ENCODE results near the gene CSH2. TPM values are rescaled to one million over a fixed set of nuclear protein-coding genes. Genes with fewer than 3 reads are reported as not detected.
A peak's percentile ranks its signal among the peaks of the same experiment; 100 is the strongest.

Gene CSH2
- total RNA-seq, 2 donors from 2014 or later: not detected

DNA sequence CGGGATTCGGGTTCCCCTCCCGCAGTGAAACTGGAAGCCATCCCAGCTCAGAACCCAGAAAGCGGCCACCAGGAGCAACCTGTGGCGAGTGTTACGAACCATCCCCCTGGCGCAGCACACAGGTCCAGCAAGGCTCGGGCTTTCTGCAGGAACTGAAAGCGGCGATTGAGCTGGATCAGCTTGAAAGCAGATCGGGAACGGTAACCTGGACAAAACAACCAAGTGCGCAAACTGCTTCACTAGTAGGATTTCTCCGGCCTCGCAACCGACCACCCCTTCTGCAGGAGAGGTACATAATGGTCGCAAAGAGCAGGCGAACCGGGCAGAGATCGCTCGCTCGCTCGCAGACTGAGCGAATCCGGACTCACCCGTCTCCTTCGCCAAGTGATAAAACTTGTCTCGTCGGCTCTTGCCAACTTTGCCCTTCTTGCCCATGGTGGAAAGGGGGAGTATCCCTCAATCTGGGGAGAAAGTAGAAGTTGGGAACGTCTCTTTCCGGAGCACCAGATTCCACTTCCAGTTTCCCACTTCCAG is 46.9 kb downstream of the CSH2 start:
- TF ChIP-seq, protein P1, sequence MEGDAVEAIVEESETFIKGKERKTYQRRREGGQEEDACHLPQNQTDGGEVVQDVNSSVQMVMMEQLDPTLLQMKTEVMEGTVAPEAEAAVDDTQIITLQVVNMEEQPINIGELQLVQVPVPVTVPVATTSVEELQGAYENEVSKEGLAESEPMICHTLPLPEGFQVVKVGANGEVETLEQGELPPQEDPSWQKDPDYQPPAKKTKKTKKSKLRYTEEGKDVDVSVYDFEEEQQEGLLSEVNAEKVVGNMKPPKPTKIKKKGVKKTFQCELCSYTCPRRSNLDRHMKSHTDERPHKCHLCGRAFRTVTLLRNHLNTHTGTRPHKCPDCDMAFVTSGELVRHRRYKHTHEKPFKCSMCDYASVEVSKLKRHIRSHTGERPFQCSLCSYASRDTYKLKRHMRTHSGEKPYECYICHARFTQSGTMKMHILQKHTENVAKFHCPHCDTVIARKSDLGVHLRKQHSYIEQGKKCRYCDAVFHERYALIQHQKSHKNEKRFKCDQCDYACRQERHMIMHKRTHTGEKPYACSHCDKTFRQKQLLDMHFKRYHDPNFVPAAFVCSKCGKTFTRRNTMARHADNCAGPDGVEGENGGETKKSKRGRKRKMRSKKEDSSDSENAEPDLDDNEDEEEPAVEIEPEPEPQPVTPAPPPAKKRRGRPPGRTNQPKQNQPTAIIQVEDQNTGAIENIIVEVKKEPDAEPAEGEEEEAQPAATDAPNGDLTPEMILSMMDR (IDR thresholded peaks at IDR 0.05): no peak
- peak; percentile 58 for DNase-seq (ENCODE audit: low spot score)
- peaks cover 0 to 40% of the 10 kb centered on the region in 2 donors for H3K4me1 ChIP-seq
- H3K36me3 ChIP-seq: peaks cover 66% of the 10 kb centered on the region
- H3K27me3 ChIP-seq: no peaks in the 10 kb centered on the region
- peak overlapping the region; percentile 77 to 89 for H3K4me3 ChIP-seq
- H3K9me3 ChIP-seq: no peaks in the 10 kb centered on the region
- H3K27ac ChIP-seq: peak overlapping the region; percentile 85 to 92

DNA sequence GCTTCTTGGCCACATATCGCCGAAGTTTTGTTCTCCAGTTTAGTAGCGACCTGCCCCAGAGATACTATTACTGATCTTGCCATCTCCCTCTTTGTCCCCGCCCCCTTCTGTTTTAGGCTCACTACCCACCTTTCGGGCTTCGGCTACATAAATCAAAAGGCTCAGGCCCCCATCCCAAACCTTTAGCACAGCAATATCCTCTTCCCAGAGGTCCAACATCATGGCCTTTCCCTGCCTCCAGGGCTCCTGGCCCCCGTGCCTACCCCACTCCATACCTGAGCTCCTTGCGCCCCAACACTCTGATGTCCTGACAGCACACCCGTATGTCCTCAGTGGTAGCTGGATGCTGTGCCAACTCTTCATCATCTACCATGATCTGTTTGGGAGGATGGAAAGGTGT is 49.1 kb downstream of the CSH2 start:
- H3K27me3 ChIP-seq: no peaks in the 10 kb centered on the region
- peaks cover 0 to 53% of the 10 kb centered on the region in 2 donors for H3K4me1 ChIP-seq
- DNase-seq (ENCODE audit: low spot score): no peak
- TF ChIP-seq, protein P1 (IDR thresholded peaks at IDR 0.05): no peak
- H3K4me3 ChIP-seq: no peak overlapping the region
- no peak overlapping the region for H3K27ac ChIP-seq
- H3K9me3 ChIP-seq: no peaks in the 10 kb centered on the region
- peaks cover 66% of the 10 kb centered on the region for H3K36me3 ChIP-seq

DNA sequence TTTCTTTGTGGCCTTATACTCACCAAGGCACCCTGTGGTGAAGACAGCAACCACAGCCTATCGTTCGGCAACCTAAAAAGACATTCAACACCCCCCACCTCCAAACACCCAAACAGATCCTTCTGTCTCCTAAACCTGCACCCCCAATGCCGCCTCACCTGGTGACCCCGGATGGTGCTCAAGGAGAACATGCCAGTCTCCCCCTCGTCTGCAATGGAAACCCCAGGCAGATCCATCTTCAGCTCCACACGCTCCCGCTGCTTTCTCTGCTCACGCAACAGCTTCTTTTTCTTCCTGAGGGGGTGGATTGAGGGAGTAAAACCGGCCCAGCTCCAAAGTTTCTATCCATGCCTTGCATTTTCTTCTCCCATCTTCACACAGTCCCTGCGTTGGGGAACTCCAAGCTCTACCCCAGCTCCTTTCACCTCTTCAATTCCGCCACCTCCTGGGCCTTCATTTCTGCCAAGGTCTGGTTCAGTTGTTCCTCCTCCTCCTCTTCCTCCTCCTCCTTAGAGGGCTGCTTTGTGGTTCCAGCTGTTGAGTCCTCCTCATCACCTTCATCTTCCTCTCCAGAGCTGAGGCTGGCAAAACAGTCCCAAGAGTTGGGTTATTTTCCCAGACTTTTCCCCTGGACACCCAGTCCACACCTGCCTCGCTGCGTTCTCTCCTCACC is 49.7 kb downstream of the CSH2 start:
- H3K27ac ChIP-seq: no peak overlapping the region
- H3K4me1 ChIP-seq: peaks cover 0 to 47% of the 10 kb centered on the region in 2 donors
- H3K36me3 ChIP-seq: peaks cover 66% of the 10 kb centered on the region
- DNase-seq (ENCODE audit: low spot score): no peak
- no peaks in the 10 kb centered on the region for H3K9me3 ChIP-seq
- TF ChIP-seq, protein P1 (IDR thresholded peaks at IDR 0.05): no peak
- H3K27me3 ChIP-seq: no peaks in the 10 kb centered on the region
- no peak overlapping the region for H3K4me3 ChIP-seq

DNA sequence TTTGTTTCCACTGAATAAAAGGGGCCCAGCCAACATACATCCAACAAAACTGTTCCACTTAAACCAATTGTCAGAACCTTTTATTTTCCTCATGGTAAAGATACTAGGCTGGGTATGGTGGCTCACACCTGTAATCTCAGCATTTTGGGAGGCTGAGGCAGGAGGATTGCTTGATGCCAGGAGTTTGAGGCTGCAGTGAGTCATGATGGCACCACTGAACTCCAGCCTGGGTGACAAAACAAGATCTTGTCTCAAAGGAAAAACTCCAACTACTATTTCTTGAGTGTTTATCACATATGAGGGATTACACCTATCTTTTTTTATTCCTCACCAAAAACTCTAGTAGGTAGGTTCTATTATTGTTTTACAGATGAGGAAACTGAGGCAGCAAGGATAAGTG is 50.9 kb downstream of the CSH2 start:
- H3K4me3 ChIP-seq: no peak overlapping the region
- no peaks in the 10 kb centered on the region for H3K9me3 ChIP-seq
- no peaks in the 10 kb centered on the region for H3K27me3 ChIP-seq
- H3K4me1 ChIP-seq: peaks cover 0 to 37% of the 10 kb centered on the region in 2 donors
- peaks cover 78% of the 10 kb centered on the region for H3K36me3 ChIP-seq
- H3K27ac ChIP-seq: peak overlapping the region; percentile 64 to 68
- TF ChIP-seq, protein P1 (IDR thresholded peaks at IDR 0.05): no peak
- no peak for DNase-seq (ENCODE audit: low spot score)

Other genes starting within 250 kb of the CSH2 start
- gene LIMD2, start 173.6 kb downstream of the CSH2 start, total RNA-seq: 1 to 10 TPM; 2.7 to 5.6 TPM
- 10 to 100 TPM; 13.1 to 14.4 TPM for gene STRADA, start 131.9 kb downstream of the CSH2 start, total RNA-seq
- 10 to 100 TPM; 57.1 to 69.7 TPM for gene CCDC47, start 100.1 kb downstream of the CSH2 start, total RNA-seq
- 10 to 100 TPM; 39.9 to 41.0 TPM for gene DDX42, start 99.5 kb downstream of the CSH2 start, total RNA-seq
- 100 to 1,000 TPM in 1 of 2 donors, 10 to 100 TPM in 1; 59.3 to 105 TPM for gene PSMC5, start 46.2 kb downstream of the CSH2 start, total RNA-seq
- 10 to 100 TPM; 24.3 to 58.0 TPM for gene FTSJ3, start 46.0 kb downstream of the CSH2 start, total RNA-seq
- gene SMARCD2, start 31.0 kb downstream of the CSH2 start, total RNA-seq: 10 to 100 TPM; 30.4 to 51.3 TPM
- gene GH2, start 8.3 kb upstream of the CSH2 start, total RNA-seq: not detected
- not detected for gene CSH1, start 22.9 kb upstream of the CSH2 start, total RNA-seq
- gene CSHL1, start 37.6 kb upstream of the CSH2 start, total RNA-seq: not detected
- not detected for gene GH1, start 45.2 kb upstream of the CSH2 start, total RNA-seq
- 1 to 10 TPM; 2.2 to 7.3 TPM for gene CD79B, start 58.7 kb upstream of the CSH2 start, total RNA-seq
- 1 to 10 TPM in 1 of 2 donors, under 1 TPM in 1; 0.74 to 2.5 TPM for gene SCN4A, start 99.2 kb upstream of the CSH2 start, total RNA-seq
- under 1 TPM in 1 of 2 donors, not detected in 1; 0.08 TPM for gene PRR29, start 124.7 kb upstream of the CSH2 start, total RNA-seq
- 100 to 1,000 TPM in 1 of 2 donors, 10 to 100 TPM in 1; 74.6 to 109 TPM for gene ICAM2, start 147.0 kb upstream of the CSH2 start, total RNA-seq

All from right atrium auricular region (tissue), 2 donors.